Measurements from ENCODE around the gene IPCEF1. TPM values are rescaled to one million over a fixed set of nuclear protein-coding genes. Genes with fewer than 3 reads are reported as not detected.
"Not testable (repeated sequence)": the region's sequence is repeated elsewhere in the genome, so short reads cannot be mapped to it uniquely, and the experiment has no call there.

Gene IPCEF1
- total RNA-seq, 1 donor from 2014 or later, result 1.8 TPM

GRCh38 chr6:154227862-154228520 lies 128.6 kb downstream of the IPCEF1 start:
- DNase-seq (ENCODE audit: low read depth in 2 of 2), result no peak

- DNase-seq (ENCODE audit: low read depth in 2 of 2), result no peak
Observed at GRCh38 chr6:154226461-154226860, 130.1 kb downstream of the IPCEF1 start.

GRCh38 chr6:154223296-154223695 lies 133.3 kb downstream of the IPCEF1 start:
- DNase-seq (ENCODE audit: low read depth in 2 of 2), result no peak

- DNase-seq (ENCODE audit: low read depth in 2 of 2), result no peak
Observed at GRCh38 chr6:154222716-154223115, 133.9 kb downstream of the IPCEF1 start.

- DNase-seq (ENCODE audit: low read depth in 2 of 2), result no peak
Observed at GRCh38 chr6:154219250-154219649, 137.4 kb downstream of the IPCEF1 start.

- DNase-seq (ENCODE audit: low read depth in 2 of 2), result no peak
Observed at GRCh38 chr6:154218787-154219186, 137.8 kb downstream of the IPCEF1 start.

GRCh38 chr6:154218301-154218700 lies 138.3 kb downstream of the IPCEF1 start:
- no peak for DNase-seq (ENCODE audit: low read depth in 2 of 2)

GRCh38 chr6:154213782-154214181 lies 142.8 kb downstream of the IPCEF1 start:
- DNase-seq (ENCODE audit: low read depth in 2 of 2), result no peak

- no peak for DNase-seq (ENCODE audit: low read depth in 2 of 2)
Observed at GRCh38 chr6:154210678-154211077, 145.9 kb downstream of the IPCEF1 start.

GRCh38 chr6:154209555-154209954 lies 147.0 kb downstream of the IPCEF1 start:
- no peak for DNase-seq (ENCODE audit: low read depth in 2 of 2)

- DNase-seq (ENCODE audit: low read depth in 2 of 2), result no peak
Observed at GRCh38 chr6:154206996-154207395, 149.6 kb downstream of the IPCEF1 start.

- no peak for DNase-seq (ENCODE audit: low read depth in 2 of 2)
Observed at GRCh38 chr6:154206141-154206540, 150.5 kb downstream of the IPCEF1 start.

- DNase-seq (ENCODE audit: low read depth in 2 of 2), result no peak
Observed at GRCh38 chr6:154202958-154203357, 153.6 kb downstream of the IPCEF1 start.

- no peak for DNase-seq (ENCODE audit: low read depth in 2 of 2)
Observed at GRCh38 chr6:154202339-154202738, 154.3 kb downstream of the IPCEF1 start.

GRCh38 chr6:154201688-154202087 lies 154.9 kb downstream of the IPCEF1 start:
- DNase-seq (ENCODE audit: low read depth in 2 of 2), result not testable (repeated sequence)

- no peak for DNase-seq (ENCODE audit: low read depth in 2 of 2)
Observed at GRCh38 chr6:154197196-154197860, 159.3 kb downstream of the IPCEF1 start.

- DNase-seq (ENCODE audit: low read depth in 2 of 2), result no peak
Observed at GRCh38 chr6:154196333-154196885, 160.2 kb downstream of the IPCEF1 start.

GRCh38 chr6:154187714-154188113 lies 168.9 kb downstream of the IPCEF1 start:
- no peak for DNase-seq (ENCODE audit: low read depth in 2 of 2)

GRCh38 chr6:154187203-154187602 lies 169.4 kb downstream of the IPCEF1 start:
- no peak for DNase-seq (ENCODE audit: low read depth in 2 of 2)

GRCh38 chr6:154179434-154179833 lies 177.2 kb downstream of the IPCEF1 start:
- DNase-seq (ENCODE audit: low read depth in 2 of 2), result no peak

- DNase-seq (ENCODE audit: low read depth in 2 of 2), result not testable (repeated sequence)
Observed at GRCh38 chr6:154172393-154172792, 184.2 kb downstream of the IPCEF1 start.

GRCh38 chr6:154170106-154170505 lies 186.5 kb downstream of the IPCEF1 start:
- no peak for DNase-seq (ENCODE audit: low read depth in 2 of 2)
